Measurements from ENCODE around the gene USP21. TPM values are rescaled to one million over a fixed set of nuclear protein-coding genes. Genes with fewer than 3 reads are reported as not detected.
A peak's percentile ranks its signal among the peaks of the same experiment; 100 is the strongest.

USP21 gene
- total and polyA plus RNA-seq, 4 donors: 11.0 to 52.1 (median 34.3) TPM

DNA sequence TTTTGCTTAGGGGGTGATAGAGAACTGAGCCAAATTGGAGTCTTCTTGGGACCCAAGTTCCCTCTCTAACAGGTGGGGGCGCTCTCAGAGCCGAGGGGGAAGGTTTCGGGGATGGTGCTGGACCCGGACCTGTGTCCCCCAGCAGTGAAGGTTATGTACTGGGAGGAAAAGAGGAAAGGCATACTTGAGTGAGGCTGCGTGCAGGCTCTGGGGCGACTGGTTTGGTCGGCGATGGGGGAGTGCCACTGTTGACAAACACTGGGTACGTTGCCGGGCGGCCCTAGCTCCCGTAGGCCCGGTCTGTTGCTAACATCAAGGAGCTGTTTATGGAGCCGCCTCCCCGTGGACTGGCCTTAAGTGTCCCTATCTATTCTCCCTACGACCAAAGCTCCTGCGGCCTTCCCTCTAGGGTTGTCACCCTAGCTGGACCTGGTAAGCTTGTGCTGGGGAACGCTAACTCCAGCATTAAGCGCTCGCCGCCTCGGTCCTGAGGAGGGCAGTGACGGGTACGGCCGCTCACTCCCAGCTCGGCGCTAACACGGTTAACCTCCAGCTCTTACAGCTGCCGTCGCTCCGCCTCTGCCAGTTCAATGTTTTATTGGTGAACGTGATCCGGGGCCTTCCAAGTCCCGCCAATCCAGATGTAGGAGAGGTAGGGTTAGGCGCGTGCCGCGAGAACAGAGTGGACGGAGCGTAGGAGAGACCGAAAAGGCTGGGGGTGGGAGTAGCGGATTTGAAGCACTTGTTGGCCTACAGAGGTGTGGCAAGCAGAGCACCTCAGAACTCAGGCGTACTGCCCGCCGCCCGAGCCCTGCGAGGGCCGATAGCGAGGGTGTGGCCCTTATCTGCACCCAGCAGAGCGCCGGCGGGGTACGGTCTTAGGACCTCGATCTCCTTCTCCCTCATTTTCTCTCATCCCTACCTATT lies 6.7 kb downstream of the USP21 start, which contains the start of gene PPOX:
Gene PPOX (plus strand): TSS at position 685 of the 927 bp plus-strand sequence. CDS start 422 bp downstream, outside the sequence.
- H3K27me3 ChIP-seq (ENCODE audit: control insufficient read depth, insufficient read depth, low read length): no peaks in the 10 kb centered on the region
- H3K9me3 ChIP-seq (ENCODE audit: control insufficient read depth, insufficient read depth, low read length): no peaks in the 10 kb centered on the region
- peak within 1 kb of the TSS; percentile 95 for H3K27ac ChIP-seq (ENCODE audit: low read depth, low read length)
- peak within 1 kb of the TSS; percentile 91 for H3K4me3 ChIP-seq (ENCODE audit: low read depth, low read length)
- peak; percentile 96 to 100 (median 98) for DNase-seq (ENCODE audit: low read depth in 4 of 6, low spot score in 6 of 6)
- peaks cover 39% of the 10 kb centered on the region for H3K4me1 ChIP-seq (ENCODE audit: control insufficient read depth, insufficient read depth, low read length)
- H3K36me3 ChIP-seq (ENCODE audit: control insufficient read depth, insufficient read depth, low read length): peaks cover 70% of the 10 kb centered on the region
- 0% methylated on average over 49 of the region's 54 CpGs for WGBS (ENCODE audit: insufficient coverage)

- Histone ChIP-seq H3K36me3 (ENCODE audit: control insufficient read depth, insufficient read depth, low read length) (peaks cover 70% of the 10 kb centered on the region), H3K9me3 (ENCODE audit: control insufficient read depth, insufficient read depth, low read length) (no peaks in the 10 kb centered on the region), H3K27ac (ENCODE audit: low read depth, low read length) (peak overlapping the region; percentile 95), H3K27me3 (ENCODE audit: control insufficient read depth, insufficient read depth, low read length) (no peaks in the 10 kb centered on the region), H3K4me3 (ENCODE audit: low read depth, low read length) (peak overlapping the region; percentile 91), H3K4me1 (ENCODE audit: control insufficient read depth, insufficient read depth, low read length) (peaks cover 31% of the 10 kb centered on the region)
- peak in 1 of 6 donors; percentile 26 for DNase-seq (ENCODE audit: low read depth in 4 of 6, low spot score in 6 of 6)
- WGBS (ENCODE audit: insufficient coverage): 3% methylated on average over 29 of the region's 33 CpGs
Measured at GRCh38 chr1:161166669-161167548, 7.6 kb downstream of the USP21 start.

GRCh38 chr1:161168906-161169305 lies 9.6 kb downstream of the USP21 start:
- H3K27me3 ChIP-seq (ENCODE audit: control insufficient read depth, insufficient read depth, low read length): no peaks in the 10 kb centered on the region
- WGBS (ENCODE audit: insufficient coverage): 93% methylated on average over 8 of the region's 9 CpGs
- no peaks in the 10 kb centered on the region for H3K9me3 ChIP-seq (ENCODE audit: control insufficient read depth, insufficient read depth, low read length)
- H3K4me1 ChIP-seq (ENCODE audit: control insufficient read depth, insufficient read depth, low read length): peaks cover 31% of the 10 kb centered on the region
- H3K4me3 ChIP-seq (ENCODE audit: low read depth, low read length): no peak overlapping the region
- H3K36me3 ChIP-seq (ENCODE audit: control insufficient read depth, insufficient read depth, low read length): peaks cover 70% of the 10 kb centered on the region
- no peak for DNase-seq (ENCODE audit: low read depth in 4 of 6, low spot score in 6 of 6)
- H3K27ac ChIP-seq (ENCODE audit: low read depth, low read length): no peak overlapping the region

GRCh38 chr1:161171191-161171590 lies 11.9 kb downstream of the USP21 start:
- Histone ChIP-seq H3K4me1 (ENCODE audit: control insufficient read depth, insufficient read depth, low read length) (peaks cover 19% of the 10 kb centered on the region), H3K27ac (ENCODE audit: low read depth, low read length) (no peak overlapping the region), H3K36me3 (ENCODE audit: control insufficient read depth, insufficient read depth, low read length) (peaks cover 77% of the 10 kb centered on the region), H3K27me3 (ENCODE audit: control insufficient read depth, insufficient read depth, low read length) (no peaks in the 10 kb centered on the region), H3K4me3 (ENCODE audit: low read depth, low read length) (no peak overlapping the region), H3K9me3 (ENCODE audit: control insufficient read depth, insufficient read depth, low read length) (no peaks in the 10 kb centered on the region)
- no peak for DNase-seq (ENCODE audit: low read depth in 4 of 6, low spot score in 6 of 6)
- WGBS (ENCODE audit: insufficient coverage): 62% methylated on average over 2 of the region's 5 CpGs

DNA sequence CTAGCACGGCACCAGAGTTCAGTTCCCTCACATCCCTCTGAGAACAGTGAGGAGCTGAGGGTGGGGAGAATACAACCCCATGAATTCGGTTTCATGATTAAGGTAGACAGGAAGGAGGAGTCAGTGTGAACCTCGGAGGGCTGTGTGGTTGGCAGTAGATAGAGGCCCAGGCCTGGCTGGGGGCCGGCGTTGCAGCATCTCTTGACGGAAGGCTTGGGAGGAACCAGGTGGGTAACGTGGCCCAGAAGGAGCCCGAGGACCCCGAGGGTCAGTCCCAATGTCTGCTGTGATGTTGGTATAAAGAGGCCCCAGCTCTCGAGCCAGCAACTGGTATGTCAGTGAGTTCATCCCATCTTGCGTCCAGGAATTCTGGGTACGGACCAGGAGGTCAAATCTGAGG lies 12.4 kb downstream of the USP21 start:
- WGBS (ENCODE audit: insufficient coverage): 89% methylated on average over 11 of the region's 12 CpGs

GRCh38 chr1:161172349-161172748 lies 13.0 kb downstream of the USP21 start:
- Histone ChIP-seq H3K27me3 (ENCODE audit: control insufficient read depth, insufficient read depth, low read length) (no peaks in the 10 kb centered on the region), H3K9me3 (ENCODE audit: control insufficient read depth, insufficient read depth, low read length) (no peaks in the 10 kb centered on the region), H3K4me1 (ENCODE audit: control insufficient read depth, insufficient read depth, low read length) (peaks cover 15% of the 10 kb centered on the region), H3K4me3 (ENCODE audit: low read depth, low read length) (no peak overlapping the region), H3K27ac (ENCODE audit: low read depth, low read length) (no peak overlapping the region), H3K36me3 (ENCODE audit: control insufficient read depth, insufficient read depth, low read length) (peaks cover 80% of the 10 kb centered on the region)
- DNase-seq (ENCODE audit: low read depth in 4 of 6, low spot score in 6 of 6): no peak
- no CpG with 5 or more reads among the region's 1 CpG for WGBS (ENCODE audit: insufficient coverage)

More for the DNA sequence above, 12.4 kb downstream of the USP21 start:
- Histone ChIP-seq H3K27me3 (ENCODE audit: control insufficient read depth, insufficient read depth, low read length) (no peaks in the 10 kb centered on the region), H3K9me3 (ENCODE audit: control insufficient read depth, insufficient read depth, low read length) (no peaks in the 10 kb centered on the region), H3K36me3 (ENCODE audit: control insufficient read depth, insufficient read depth, low read length) (peaks cover 77% of the 10 kb centered on the region), H3K27ac (ENCODE audit: low read depth, low read length) (no peak overlapping the region), H3K4me1 (ENCODE audit: control insufficient read depth, insufficient read depth, low read length) (peaks cover 19% of the 10 kb centered on the region), H3K4me3 (ENCODE audit: low read depth, low read length) (no peak overlapping the region)
- no peak for DNase-seq (ENCODE audit: low read depth in 4 of 6, low spot score in 6 of 6)

DNA sequence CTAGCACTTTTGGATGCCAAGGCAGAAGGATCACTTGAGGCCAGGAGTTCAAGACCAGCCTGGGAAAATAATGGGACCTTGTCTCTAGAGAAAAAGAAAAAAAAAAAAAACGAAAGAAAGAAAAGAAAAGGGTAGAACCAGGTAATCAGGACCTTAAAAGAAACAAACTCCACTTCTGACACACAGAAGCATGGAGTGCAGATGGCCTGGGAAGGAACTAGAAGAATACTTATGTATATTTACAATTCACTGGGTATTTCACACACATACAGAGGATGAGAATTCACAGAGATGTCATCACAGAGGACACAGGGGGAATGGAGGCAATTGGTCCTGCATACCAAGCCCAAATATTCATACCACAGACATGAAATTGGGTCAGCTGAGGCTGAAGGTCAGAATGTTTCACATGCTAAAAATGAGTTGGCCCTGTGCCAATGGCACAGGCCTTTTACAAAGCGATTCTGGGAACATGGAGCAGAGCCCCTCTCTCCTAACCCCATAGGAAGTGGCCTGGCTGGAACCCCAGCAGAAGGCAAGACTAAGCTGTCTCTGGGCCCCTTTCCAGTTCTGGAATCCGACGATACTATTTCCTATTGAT lies 13.6 kb downstream of the USP21 start:
- Histone ChIP-seq H3K4me1 (ENCODE audit: control insufficient read depth, insufficient read depth, low read length) (peaks cover 15% of the 10 kb centered on the region), H3K36me3 (ENCODE audit: control insufficient read depth, insufficient read depth, low read length) (peaks cover 77% of the 10 kb centered on the region), H3K27ac (ENCODE audit: low read depth, low read length) (no peak overlapping the region), H3K27me3 (ENCODE audit: control insufficient read depth, insufficient read depth, low read length) (no peaks in the 10 kb centered on the region), H3K4me3 (ENCODE audit: low read depth, low read length) (no peak overlapping the region), H3K9me3 (ENCODE audit: control insufficient read depth, insufficient read depth, low read length) (no peaks in the 10 kb centered on the region)
- WGBS (ENCODE audit: insufficient coverage): 100% methylated on average over 1 of the region's 4 CpGs
- DNase-seq (ENCODE audit: low read depth in 4 of 6, low spot score in 6 of 6): no peak

GRCh38 chr1:161173711-161174110 lies 14.4 kb downstream of the USP21 start:
- Histone ChIP-seq H3K36me3 (ENCODE audit: control insufficient read depth, insufficient read depth, low read length) (peaks cover 69% of the 10 kb centered on the region), H3K9me3 (ENCODE audit: control insufficient read depth, insufficient read depth, low read length) (no peaks in the 10 kb centered on the region), H3K4me1 (ENCODE audit: control insufficient read depth, insufficient read depth, low read length) (peaks cover 13% of the 10 kb centered on the region), H3K27ac (ENCODE audit: low read depth, low read length) (no peak overlapping the region), H3K4me3 (ENCODE audit: low read depth, low read length) (no peak overlapping the region), H3K27me3 (ENCODE audit: control insufficient read depth, insufficient read depth, low read length) (no peaks in the 10 kb centered on the region)
- 98% methylated on average over 10 of the region's 11 CpGs for WGBS (ENCODE audit: insufficient coverage)
- DNase-seq (ENCODE audit: low read depth in 4 of 6, low spot score in 6 of 6): no peak

DNA sequence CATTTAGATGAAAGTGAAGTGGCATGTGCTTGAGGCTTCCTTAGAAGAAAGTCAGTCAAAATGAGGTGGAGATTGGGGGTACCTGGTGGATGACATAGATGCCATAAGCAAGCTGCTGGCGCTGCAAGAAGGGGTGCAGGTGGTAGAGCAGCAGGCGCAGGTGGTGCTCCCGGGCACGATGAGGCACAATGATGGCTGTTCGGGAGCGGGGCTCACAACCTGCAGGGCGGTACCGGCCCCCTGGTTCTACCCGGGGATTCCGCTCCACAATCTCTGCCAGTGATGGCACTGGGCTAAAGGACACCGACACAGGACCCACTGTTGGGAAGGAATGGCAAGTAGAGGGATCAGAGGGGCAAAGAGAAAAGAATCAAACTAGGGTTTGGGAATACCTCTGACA lies 15.6 kb downstream of the USP21 start:
- Histone ChIP-seq H3K27me3 (ENCODE audit: control insufficient read depth, insufficient read depth, low read length) (no peaks in the 10 kb centered on the region), H3K4me3 (ENCODE audit: low read depth, low read length) (no peak overlapping the region), H3K4me1 (ENCODE audit: control insufficient read depth, insufficient read depth, low read length) (peaks cover 13% of the 10 kb centered on the region), H3K36me3 (ENCODE audit: control insufficient read depth, insufficient read depth, low read length) (peaks cover 57% of the 10 kb centered on the region), H3K9me3 (ENCODE audit: control insufficient read depth, insufficient read depth, low read length) (no peaks in the 10 kb centered on the region), H3K27ac (ENCODE audit: low read depth, low read length) (no peak overlapping the region)
- WGBS (ENCODE audit: insufficient coverage): 98% methylated on average over 11 of the region's 11 CpGs
- no peak for DNase-seq (ENCODE audit: low read depth in 4 of 6, low spot score in 6 of 6)

Data from spinal cord (tissue), 10 donors.